Breast epithelium (tissue), 4 donors: ENCODE data around the gene NEK1. TPM values are rescaled to one million over a fixed set of nuclear protein-coding genes. Genes with fewer than 3 reads are reported as not detected.

Source experiments
- DNase-seq, 2 donors: peaks; one replicate each; pipeline ENCODE4 v3.0.0-alpha.2; 2019; ENCODE audit warnings: low spot score in 2 of 2
- H3K27ac ChIP-seq, 2 donors: fragments of 200-600 bp; sonication (generic) in 1 of 2; one replicate each; pipeline ENCODE4 v1.5.1; 2016 to 2019; ENCODE audit warnings: mild to moderate bottlenecking in 1 of 2
- H3K27me3 ChIP-seq, 2 donors: fragments of 200-600 bp; sonication (generic) in 1 of 2; one replicate each; pipeline versions ENCODE4 v1.5.1 to v1.6.0; 2017 to 2019; ENCODE audit warnings: control low read depth in 1 of 2, mild to moderate bottlenecking in 1 of 2
- H3K36me3 ChIP-seq: fragments of 200-600 bp; one replicate; pipeline ENCODE4 v1.5.1; 2019
- H3K4me1 ChIP-seq, 2 donors: fragments of 200-600 bp; sonication (generic); one replicate each; pipeline ENCODE4 v1.5.1; 2016 to 2019; ENCODE audit warnings: control low read depth in 1 of 2
- H3K4me3 ChIP-seq, 3 donors: fragments of 200-600 bp; sonication (generic); 1 replicate in 2 of 3; 2 replicates in 1 of 3; pipeline ENCODE4 v1.5.1; 2016 to 2019; ENCODE audit warnings: mild to moderate bottlenecking in 3 of 3, moderate library complexity in 2 of 3
- H3K9me3 ChIP-seq, 2 donors: fragments of 200-600 bp; sonication (generic) in 1 of 2; one replicate each; pipeline ENCODE4 v1.5.1; 2016 to 2019; ENCODE audit warnings: control low read depth in 1 of 2
- CTCF ChIP-seq, 3 donors: fragments of 450-650 bp; IDR thresholded peaks; one replicate each; pipeline ENCODE4 v1.5.1; 2016 to 2017; ENCODE audit warnings: antibody characterized with exemption in 3 of 3, mild to moderate bottlenecking in 3 of 3, moderate library complexity in 3 of 3
- POLR2A ChIP-seq: fragments of 450-650 bp; IDR thresholded peaks from one replicate; pipeline ENCODE4 v1.6.1; 2016; ENCODE audit warnings: antibody characterized with exemption, mild to moderate bottlenecking, moderate library complexity
- POLR2AphosphoS5 ChIP-seq, 3 donors: sonication (generic); formaldehyde crosslinking; IDR thresholded peaks; one replicate each; pipeline ENCODE4 v1.6.1; 2017; ENCODE audit warnings: antibody characterized with exemption in 3 of 3
- intact Hi-C: fragments of 100-400 bp; cut with DNase I; formaldehyde crosslinking; loops from one replicate; pipeline ENCODE4 v1.15.1; 2023; ENCODE audit warnings: low total_unique reads
- total RNA-seq, 3 donors: library from RNA; depleted of rRNA; stranded (reverse); fragments of >200 nt; gene quantifications; one replicate each; pipeline ENCODE4 v1.1.0, GENCODE V29; 2016

The NEK1 gene
- total RNA-seq, 3 donors from 2014 or later, result 14.4 to 18.1 (median 14.7) TPM

DNA sequence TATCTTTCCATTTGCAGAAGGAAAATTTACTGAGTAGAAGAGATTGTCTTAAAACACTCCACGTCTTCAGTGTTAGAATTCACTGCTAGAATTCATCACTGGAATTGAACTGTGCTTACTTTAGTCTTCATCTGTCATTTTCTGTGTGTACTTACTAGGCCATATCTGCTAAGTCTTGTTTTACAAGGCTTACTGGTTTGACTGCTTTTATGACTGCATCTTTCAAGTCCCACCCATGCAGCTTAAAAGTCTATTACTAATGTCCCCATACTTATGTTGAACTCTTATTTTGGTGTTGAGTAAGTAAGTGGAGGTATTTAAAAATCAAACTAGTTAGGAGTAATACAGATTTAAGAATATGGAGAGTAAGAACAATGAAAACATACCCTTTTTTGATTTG, 22.6 kb upstream of the NEK1 start:
- Histone ChIP-seq H3K27ac (no peak overlapping the region), H3K27me3 (no peaks in the 10 kb centered on the region), H3K4me1 (no peaks in the 10 kb centered on the region), H3K36me3 (no peaks in the 10 kb centered on the region), H3K9me3 (no peaks in the 10 kb centered on the region), H3K4me3 (no peak overlapping the region)
- intact Hi-C loops, result no loop called here
- no peak for DNase-seq
- no peak for TF ChIP-seq CTCF (IDR thresholded peaks at IDR 0.05)
- TF ChIP-seq POLR2A, result no peak
- no peak for TF ChIP-seq POLR2AphosphoS5 (IDR thresholded peaks at IDR 0.05)

GRCh38 chr4:169632896-169633295, 20.5 kb upstream of the NEK1 start:
- TF ChIP-seq POLR2AphosphoS5 (IDR thresholded peaks at IDR 0.05), result no peak
- no peak for TF ChIP-seq CTCF (IDR thresholded peaks at IDR 0.05)
- no peak for TF ChIP-seq POLR2A
- Histone ChIP-seq H3K27me3 (no peaks in the 10 kb centered on the region), H3K9me3 (no peaks in the 10 kb centered on the region), H3K4me1 (no peaks in the 10 kb centered on the region), H3K4me3 (no peak overlapping the region), H3K27ac (no peak overlapping the region), H3K36me3 (no peaks in the 10 kb centered on the region)
- intact Hi-C loops, result no loop called here
- DNase-seq, result no peak

DNA sequence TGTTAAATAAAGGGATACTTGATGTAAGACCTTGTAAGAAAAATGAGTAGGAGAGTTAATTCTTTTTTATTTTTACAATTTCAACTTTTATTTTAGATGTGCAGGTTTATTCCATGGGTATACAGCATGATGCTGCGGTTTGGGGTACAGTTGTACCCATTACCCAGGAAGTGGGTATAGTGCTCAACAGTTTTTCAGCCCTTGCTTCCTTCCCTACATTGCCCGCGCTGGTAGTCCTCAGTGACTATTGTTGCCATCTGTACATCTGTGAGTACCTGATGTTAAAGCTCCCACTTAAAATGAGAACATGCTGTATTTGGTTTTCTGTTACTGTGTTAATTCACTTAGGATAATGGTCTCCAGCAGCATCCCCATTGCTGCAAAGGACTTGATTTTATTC, 17.7 kb upstream of the NEK1 start:
- Histone ChIP-seq H3K9me3 (no peaks in the 10 kb centered on the region), H3K4me1 (no peaks in the 10 kb centered on the region), H3K36me3 (no peaks in the 10 kb centered on the region), H3K27me3 (no peaks in the 10 kb centered on the region), H3K4me3 (no peak overlapping the region), H3K27ac (no peak overlapping the region)
- intact Hi-C loops, result no loop called here
- TF ChIP-seq CTCF (IDR thresholded peaks at IDR 0.05), result no peak
- no peak for TF ChIP-seq POLR2AphosphoS5 (IDR thresholded peaks at IDR 0.05)
- no peak for TF ChIP-seq POLR2A
- no peak for DNase-seq

GRCh38 chr4:169628579-169628978, 16.2 kb upstream of the NEK1 start:
- intact Hi-C loops, result no loop called here
- no peak for DNase-seq
- Histone ChIP-seq H3K27ac (no peak overlapping the region), H3K4me3 (no peak overlapping the region), H3K9me3 (no peaks in the 10 kb centered on the region), H3K4me1 (no peaks in the 10 kb centered on the region), H3K27me3 (no peaks in the 10 kb centered on the region), H3K36me3 (no peaks in the 10 kb centered on the region)
- no peak for TF ChIP-seq POLR2AphosphoS5 (IDR thresholded peaks at IDR 0.05)
- no peak for TF ChIP-seq CTCF (IDR thresholded peaks at IDR 0.05)
- TF ChIP-seq POLR2A, result no peak

DNA sequence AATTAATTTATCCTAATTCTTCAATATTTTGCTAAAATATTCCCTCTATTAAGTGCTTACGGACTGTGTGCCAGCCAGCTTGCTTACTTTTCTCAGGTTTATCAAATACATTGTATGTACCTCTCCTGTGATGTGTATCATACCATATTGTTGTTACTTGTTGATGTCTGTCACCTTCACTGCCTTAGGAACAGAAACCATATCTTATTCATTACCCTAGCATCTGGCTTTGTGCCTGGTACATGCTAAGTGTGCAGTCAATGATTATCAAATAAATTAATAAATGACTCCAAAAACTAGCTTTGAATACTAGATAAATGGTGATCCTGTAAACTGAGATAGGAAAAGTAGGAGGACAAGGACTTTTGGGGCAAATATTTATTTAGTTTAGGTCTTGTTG, 14.9 kb upstream of the NEK1 start:
- Histone ChIP-seq H3K9me3 (no peaks in the 10 kb centered on the region), H3K27ac (no peak overlapping the region), H3K36me3 (no peaks in the 10 kb centered on the region), H3K27me3 (no peaks in the 10 kb centered on the region), H3K4me1 (no peaks in the 10 kb centered on the region), H3K4me3 (no peak overlapping the region)
- no peak for TF ChIP-seq CTCF (IDR thresholded peaks at IDR 0.05)
- TF ChIP-seq POLR2A, result no peak
- TF ChIP-seq POLR2AphosphoS5 (IDR thresholded peaks at IDR 0.05), result no peak
- intact Hi-C loops, result no loop called here
- no peak for DNase-seq
